GM08714 (cell line): ENCODE data around the gene PSMC2.
"Not testable (repeated sequence)": the region's sequence is repeated elsewhere in the genome, so short reads cannot be mapped to it uniquely, and the experiment has no call there.

Experiments
- H3K4me3 ChIP-seq: fragments of 200-500 bp; sonication (Bioruptor generic); 2 replicates; pipeline ENCODE4 v1.5.1; 2014; ENCODE audit warnings: mild to moderate bottlenecking, low read length, inconsistent platforms
- ZNF274 ChIP-seq: IDR thresholded peaks from 2 replicates; pipeline ENCODE4 v1.6.1; 2012; ENCODE audit warnings: mild to moderate bottlenecking, low read depth, low read length

PSMC2 gene

DNA sequence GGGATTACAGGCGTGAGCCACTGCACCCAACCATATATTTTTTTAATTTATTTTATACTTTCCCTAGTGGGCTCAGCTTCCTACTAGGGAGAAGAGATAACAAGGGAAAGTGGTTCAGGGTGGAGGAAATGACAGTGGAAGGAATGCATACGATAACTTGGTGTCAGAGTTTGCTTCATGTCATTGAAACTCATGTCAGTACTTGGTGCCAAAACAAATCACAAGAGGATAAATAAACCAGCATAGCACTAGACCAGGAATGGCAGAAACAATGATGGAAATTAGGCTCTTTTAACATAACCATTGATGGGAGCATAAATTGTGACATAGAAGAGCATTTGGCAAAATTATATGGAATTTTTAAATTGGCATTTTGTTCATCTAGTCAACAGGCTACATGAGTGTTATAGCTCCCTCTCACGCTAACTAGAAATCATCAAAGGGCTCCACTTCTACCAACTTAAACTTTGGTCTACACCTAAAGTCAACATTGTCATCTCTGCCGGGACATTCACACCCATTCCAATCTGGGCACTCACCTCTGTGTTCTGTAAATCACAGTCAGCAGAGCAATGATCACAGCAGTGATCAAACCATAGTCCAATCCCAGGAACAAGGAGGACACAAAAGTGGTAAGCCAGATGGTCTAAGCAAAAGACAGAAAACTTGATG is 41.2 kb downstream of the PSMC2 start:
- no peak overlapping the region for H3K4me3 ChIP-seq
- TF ChIP-seq ZNF274: no peak

DNA sequence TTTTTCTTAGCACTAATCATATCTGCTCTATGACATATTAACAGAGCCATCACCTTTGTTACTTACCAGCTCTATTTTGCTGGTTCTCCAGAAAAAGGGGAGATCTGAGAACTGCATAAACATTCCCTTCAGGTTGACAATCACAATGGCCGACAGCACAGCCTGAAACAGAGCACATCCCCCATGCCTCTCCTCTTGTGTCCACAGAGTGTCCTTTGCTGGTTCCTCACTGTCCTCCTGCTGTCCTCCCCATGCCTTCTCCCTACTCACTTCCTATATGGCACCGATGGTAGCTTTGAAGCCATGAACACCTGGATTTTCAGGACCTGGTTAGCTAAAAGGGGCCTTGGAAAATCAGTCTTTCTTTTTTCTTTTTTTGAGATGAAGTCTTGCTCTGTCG is 41.8 kb downstream of the PSMC2 start:
- H3K4me3 ChIP-seq: no peak overlapping the region
- no peak for TF ChIP-seq ZNF274

DNA sequence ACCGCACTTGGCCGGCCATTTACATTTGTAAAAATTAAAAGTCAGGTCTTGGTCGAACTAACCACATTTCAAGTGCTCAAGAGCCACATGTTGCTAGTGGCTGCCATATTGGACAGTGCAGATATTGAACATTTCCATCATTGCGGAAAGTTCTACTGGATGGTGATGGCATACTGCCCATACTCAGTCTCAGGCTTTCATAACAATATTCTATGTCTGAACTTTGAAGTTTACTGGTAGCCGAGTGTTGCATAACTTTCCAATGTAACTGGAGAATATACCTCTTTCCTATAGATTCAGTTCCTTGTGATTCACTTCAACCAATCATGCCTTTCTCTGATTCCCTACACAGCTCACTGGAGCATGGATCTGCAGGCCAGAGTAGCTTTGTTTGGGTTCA is 43.7 kb downstream of the PSMC2 start:
- no peak overlapping the region for H3K4me3 ChIP-seq
- TF ChIP-seq ZNF274: no peak

DNA sequence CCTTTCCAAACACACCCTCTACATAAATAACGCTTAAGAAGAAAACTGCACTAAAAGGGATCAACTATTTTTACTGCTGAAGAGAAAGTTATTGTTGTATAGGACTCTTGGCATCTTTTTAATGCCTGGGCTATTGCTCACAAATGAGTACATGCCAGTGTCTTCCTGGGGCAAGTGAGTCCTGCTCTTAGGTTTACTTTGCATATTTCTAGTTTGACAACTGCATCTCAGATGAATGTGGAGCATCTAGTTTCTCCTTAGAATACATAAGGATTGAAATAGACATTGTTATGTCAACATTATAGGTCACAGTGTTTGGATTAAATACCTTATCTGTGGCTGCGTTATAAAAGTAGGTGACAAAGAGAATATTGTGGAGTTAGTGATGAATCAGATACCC is 44.5 kb downstream of the PSMC2 start:
- H3K4me3 ChIP-seq: no peak overlapping the region
- no peak for TF ChIP-seq ZNF274

DNA sequence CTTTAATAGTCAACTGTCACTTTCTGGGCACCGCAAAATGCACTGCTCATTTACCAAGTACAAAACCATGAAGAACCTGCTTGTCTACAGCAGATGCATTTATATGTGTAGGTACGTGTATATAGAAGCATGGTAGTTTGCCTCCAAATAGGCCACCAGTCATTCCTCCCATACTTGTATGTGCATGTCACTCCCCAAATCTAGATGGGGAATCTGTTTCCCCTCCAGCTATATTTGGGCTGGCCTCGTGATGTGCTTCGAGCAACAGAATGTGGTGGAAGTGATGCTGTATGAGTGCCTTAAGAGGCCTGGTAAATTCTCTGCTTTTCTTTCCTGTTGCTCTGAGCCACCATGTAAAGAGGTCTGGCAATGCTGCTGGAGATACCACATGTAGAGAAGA is 47.1 kb downstream of the PSMC2 start:
- no peak overlapping the region for H3K4me3 ChIP-seq
- no peak for TF ChIP-seq ZNF274

DNA sequence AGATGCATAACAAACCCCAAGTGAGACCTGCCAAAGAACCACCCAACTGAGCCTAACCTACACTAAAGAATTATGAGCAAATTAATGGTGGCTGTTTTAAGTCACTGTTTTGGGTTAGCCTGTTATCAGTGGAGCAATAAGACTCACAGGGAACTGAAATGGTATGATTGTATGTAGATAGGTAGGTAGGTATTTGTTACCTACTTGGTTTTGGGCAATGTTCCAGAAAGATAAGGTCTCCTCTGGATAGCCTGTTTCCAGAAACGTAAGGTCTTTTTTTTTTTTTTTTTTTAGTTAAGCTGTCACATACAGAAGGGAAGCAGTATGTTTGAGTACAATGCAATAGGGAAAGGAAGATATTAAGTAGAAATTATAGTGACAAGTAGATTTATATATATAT is 47.6 kb downstream of the PSMC2 start:
- H3K4me3 ChIP-seq: no peak overlapping the region
- no peak for TF ChIP-seq ZNF274

DNA sequence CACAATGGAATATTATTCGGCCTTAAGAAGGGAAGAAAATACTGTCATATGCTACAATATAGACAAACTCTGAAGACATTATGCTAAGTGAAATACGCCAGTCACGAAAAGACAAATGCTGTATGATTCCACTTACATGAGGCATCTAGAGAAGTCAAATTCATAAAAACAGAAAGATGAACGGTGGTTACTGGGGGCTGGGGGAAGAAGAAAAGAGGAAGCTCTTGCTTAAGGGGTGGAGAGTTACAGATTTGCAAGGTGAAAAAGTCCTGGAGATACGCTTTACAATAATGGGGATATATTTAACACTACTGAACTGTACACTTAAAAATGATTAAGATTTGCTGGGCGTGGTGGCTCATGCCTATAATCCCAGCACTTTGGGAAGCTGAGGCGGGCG is 49.0 kb downstream of the PSMC2 start:
- no peak for TF ChIP-seq ZNF274
- H3K4me3 ChIP-seq: no peak overlapping the region

DNA sequence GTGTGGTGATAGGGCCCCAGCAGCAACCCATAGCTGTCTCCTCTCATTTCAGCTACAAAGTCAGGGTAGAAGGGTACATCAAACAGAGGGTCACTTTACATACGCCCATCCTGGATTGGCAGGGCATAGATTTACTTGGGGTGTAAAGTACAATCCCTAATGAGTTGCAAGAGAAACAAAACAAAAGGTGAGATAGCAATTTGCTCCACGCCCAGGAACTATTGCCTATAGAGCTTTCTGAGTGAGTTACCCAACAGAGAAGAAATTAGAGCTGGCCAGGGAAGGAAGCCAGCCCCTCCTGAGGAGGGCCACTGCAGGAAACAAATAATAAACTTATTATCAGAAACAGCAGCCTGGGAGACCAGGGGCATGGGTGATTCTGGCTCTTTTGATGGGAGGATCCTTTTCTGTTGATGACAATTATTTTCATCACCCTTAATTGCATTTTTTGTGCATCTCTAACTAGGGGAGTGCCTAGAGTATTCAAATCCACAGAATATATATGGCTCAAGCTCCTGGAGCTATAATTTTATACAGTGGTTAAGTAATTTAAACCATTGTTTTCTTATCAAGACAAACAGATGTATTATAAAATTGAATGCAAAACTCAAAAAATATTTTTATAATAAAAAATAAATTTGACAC is 51.2 kb downstream of the PSMC2 start:
- H3K4me3 ChIP-seq: no peak overlapping the region
- TF ChIP-seq ZNF274: no peak

DNA sequence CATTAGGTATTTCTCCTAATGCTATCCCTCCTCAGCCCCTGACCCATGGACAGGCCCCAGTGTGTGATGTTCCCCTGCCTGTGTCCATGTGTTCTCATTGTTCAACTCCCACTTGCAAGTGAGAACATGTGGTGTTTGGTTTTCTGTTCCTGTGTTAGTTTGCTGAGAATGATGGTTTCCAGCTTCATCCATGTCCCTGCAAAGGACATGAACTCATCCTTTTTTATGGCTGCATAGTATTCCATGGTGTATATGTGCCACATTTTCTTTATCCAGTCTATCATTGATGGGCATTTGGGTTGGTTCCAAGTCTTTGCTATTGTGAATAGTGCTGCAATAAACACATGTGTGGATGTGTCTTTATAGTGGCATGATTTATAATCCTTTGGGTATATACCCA is 52.2 kb downstream of the PSMC2 start:
- H3K4me3 ChIP-seq: not testable (repeated sequence)

DNA sequence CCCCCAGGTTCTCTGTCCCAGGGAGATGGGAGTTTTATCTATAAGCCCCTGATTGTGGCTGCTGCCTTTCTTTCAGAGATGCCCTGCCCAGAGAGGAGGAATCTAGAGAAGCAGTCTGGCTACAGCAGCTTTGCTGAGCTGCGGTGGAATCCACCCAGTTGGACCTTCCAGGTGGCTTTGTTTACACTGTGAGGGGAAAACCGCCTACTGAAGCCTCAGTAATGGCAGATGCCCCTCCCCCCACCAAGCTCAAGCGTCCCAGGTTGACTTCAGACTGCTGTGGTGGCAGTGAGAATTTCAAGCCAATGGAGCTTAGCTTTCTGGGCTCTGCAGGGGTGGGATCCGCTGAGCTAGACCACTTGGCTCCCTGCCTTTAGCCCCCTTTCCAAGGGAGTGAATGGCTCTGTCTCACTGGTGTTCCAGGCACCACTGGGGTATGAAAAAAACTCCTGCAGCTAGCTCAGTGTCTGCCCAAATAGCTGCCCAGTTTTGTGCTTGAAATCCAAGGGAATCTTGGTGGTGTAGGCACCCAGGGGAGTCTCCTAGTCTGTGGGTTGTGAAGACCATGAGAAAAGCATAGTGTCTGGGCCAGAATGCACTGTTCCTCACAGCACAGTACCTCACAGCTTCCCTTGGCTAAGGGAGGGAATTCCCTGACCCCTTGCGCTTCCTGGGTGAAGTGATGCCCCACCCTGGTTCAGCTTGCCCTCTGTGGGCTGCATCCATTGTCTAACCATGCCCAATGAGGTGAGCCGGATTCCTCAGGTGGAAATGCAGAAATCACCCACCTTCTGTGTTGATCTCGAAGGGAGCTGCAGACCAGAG is 58.6 kb downstream of the PSMC2 start:
- not testable (repeated sequence) for H3K4me3 ChIP-seq

DNA sequence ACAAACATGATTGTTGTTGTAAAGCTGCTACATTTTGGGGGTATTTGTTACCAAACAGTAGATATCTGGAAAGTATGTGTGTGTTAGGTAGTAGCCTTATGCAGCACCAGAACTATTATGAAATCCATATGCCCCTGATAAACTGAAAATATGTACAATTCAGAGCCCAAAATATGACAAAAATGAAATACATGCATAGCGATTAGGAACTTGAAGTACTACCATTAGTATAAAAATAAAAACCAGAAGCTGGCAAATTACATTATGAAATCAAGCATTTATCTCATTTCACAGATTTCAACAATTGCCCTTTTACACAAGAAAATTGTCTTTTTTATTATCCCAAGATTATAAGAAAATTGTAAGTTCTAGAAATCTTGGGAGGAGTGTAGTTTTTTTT is 64.7 kb downstream of the PSMC2 start:
- H3K4me3 ChIP-seq: no peak overlapping the region
- no peak for TF ChIP-seq ZNF274

DNA sequence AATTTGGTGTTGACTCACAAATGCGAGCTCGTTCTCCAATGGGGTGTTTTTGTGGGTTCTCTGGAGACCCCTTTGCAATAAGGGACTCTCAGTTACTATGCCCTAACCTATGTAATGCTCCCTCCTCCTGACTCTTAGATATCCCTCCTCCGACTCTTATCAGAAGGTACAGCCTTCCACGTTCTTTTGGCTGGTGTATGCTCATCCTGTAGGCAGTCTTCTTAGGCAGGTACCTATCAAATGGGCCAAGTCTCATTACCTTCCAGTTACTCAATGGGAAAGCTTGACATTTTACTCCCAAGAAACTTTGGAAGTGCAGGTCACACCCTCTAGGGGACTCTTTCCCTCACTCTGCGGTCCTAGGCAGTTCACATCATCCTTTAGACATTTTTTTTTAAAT is 66.0 kb downstream of the PSMC2 start:
- no peak overlapping the region for H3K4me3 ChIP-seq
- no peak for TF ChIP-seq ZNF274

DNA sequence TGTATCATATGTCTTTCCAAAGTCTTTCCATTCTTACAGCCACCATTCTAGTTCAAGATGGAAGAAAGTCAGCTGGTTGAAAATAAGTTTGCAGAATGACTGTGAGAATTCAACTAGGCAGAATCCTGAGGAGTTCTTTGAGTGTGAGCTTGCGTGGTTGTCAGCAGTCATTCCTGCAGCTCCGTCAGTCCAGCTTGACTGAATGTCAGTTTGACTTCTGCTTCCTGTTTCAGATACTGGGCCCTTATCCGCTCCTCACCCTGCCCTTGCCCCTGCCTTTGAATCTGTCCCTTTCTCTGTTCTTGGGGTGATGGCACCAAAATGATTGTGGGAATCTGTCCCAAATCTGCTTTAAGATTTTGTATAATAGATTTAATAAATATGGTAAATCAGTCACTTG is 70.8 kb downstream of the PSMC2 start:
- no peak for TF ChIP-seq ZNF274
- no peak overlapping the region for H3K4me3 ChIP-seq
